Lower leg skin (tissue), 3 donors: ENCODE data around the gene PRG3.

ENCODE experiments used
- CTCF ChIP-seq, 3 donors: fragments of 450-650 bp; IDR thresholded peaks; one replicate each; pipeline ENCODE4 v1.5.1; 2016; ENCODE audit warnings: antibody characterized with exemption in 3 of 3, mild to moderate bottlenecking in 3 of 3, moderate library complexity in 2 of 3
- POLR2A ChIP-seq, 2 donors: fragments of 450-650 bp; IDR thresholded peaks; one replicate each; pipeline ENCODE4 v1.6.1; 2016 to 2017; ENCODE audit warnings: antibody characterized with exemption in 2 of 2, mild to moderate bottlenecking in 1 of 2, moderate library complexity in 1 of 2

DNA sequence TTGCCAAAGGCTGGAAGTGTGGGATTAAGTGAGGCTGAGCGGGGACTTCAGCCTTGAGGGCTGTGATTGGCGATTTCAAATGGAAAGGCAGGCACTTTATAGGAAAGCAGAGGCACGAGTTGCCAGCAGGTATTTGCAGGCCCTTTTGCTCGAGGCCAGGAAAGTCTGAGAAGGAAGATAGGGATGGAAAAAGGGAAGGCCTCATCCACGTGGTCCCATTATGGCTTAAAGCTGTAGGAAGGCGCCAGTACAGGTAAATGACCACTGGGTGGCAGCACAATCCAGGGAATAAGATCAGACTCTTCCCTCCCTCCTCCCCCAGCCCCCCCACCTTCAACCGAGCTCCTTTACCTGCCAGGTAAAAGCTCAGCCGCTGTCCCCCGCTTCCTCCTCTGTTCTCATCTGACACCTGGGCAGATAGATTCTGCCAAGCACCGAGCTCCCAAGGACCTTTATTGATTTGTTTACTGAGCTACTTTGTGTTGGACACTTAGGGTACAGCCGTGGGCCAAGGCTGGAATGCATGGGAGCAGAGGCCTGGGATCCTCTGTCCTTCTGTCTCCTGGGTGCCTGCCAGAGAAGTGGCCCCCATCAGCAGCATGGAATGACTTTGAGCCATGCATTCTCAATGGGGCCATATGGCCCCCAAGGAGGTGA lies 35.3 kb downstream of the PRG3 start:
- TF ChIP-seq CTCF (IDR thresholded peaks at IDR 0.05), result no peak
- no peak for TF ChIP-seq POLR2A (IDR thresholded peaks at IDR 0.05)
